ENCODE results near the gene EIF3CL. TPM values are rescaled to one million over a fixed set of nuclear protein-coding genes. Genes with fewer than 3 reads are reported as not detected.
"Not testable (repeated sequence)": the region's sequence is repeated elsewhere in the genome, so short reads cannot be mapped to it uniquely, and the experiment has no call there.

Gene EIF3CL
- total RNA-seq, 2 donors from 2014 or later, result 60.6 to 107 TPM

- not testable (repeated sequence) for H3K27ac Mint-ChIP-seq; H3K9me3 Mint-ChIP-seq; H3K4me3 Mint-ChIP-seq; H3K36me3 Mint-ChIP-seq (ENCODE audit: insufficient read depth in 2 of 2); H3K4me1 Mint-ChIP-seq (ENCODE audit: low read depth); H3K27me3 Mint-ChIP-seq (ENCODE audit: low read depth); DNase-seq
- ATAC-seq (replicated peaks in 1 of 2), result peak; percentile 23 to 51
These were observed 72.7 kb downstream of the EIF3CL start for GRCh38 chr16:28330981-28331380.

DNA sequence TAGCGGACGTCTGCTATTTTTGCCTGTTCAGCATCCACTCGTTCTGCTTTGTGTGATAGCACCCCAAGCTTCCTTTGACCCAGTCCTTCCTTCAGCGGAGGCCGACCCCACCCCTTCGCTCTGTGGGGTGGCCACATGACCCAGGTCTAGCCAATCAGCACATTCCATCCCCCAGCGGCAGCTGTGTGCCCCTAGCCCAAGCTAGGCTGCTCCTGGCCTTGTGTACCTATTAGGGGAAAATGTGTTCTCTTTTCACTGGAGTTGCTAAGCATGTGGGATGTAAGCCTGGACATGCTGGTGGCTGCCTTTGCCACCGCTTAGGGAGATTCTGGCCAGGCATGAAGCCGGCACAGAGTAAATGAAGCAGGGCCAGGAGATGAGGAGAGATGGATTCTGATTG is 73.4 kb downstream of the EIF3CL start:
- H3K27ac Mint-ChIP-seq; H3K4me3 Mint-ChIP-seq; H3K36me3 Mint-ChIP-seq (ENCODE audit: insufficient read depth in 2 of 2); H3K27me3 Mint-ChIP-seq (ENCODE audit: low read depth); DNase-seq; H3K9me3 Mint-ChIP-seq; H3K4me1 Mint-ChIP-seq (ENCODE audit: low read depth): not testable (repeated sequence)
- ATAC-seq (replicated peaks in 1 of 2), result peak; percentile 67 to 72

Other genes with a start within 250 kb of the EIF3CL start
- 100 to 1,000 TPM; 276 to 279 TPM for gene XPO6, start 191.9 kb downstream of the EIF3CL start, total RNA-seq
- gene SBK1, start 111.3 kb downstream of the EIF3CL start, total RNA-seq, result 1 to 10 TPM; 6.2 to 7.0 TPM
- 1 to 10 TPM; 2.9 to 3.9 TPM for gene NPIPB6, start 40.3 kb downstream of the EIF3CL start, total RNA-seq
- under 1 TPM in 1 of 2 donors, not detected in 1; 0.48 TPM for gene NPIPB7, start 68.5 kb upstream of the EIF3CL start, total RNA-seq
- 10 to 100 TPM; 22.4 to 30.1 TPM for gene CLN3, start 88.2 kb upstream of the EIF3CL start, total RNA-seq
- 1 to 10 TPM; 2.7 to 3.2 TPM for gene APOBR, start 90.8 kb upstream of the EIF3CL start, total RNA-seq
- gene IL27, start 103.0 kb upstream of the EIF3CL start, total RNA-seq, result not detected
- not detected for gene NUPR1, start 135.1 kb upstream of the EIF3CL start, total RNA-seq
- 10 to 100 TPM; 42.4 to 60.0 TPM for gene SGF29, start 150.1 kb upstream of the EIF3CL start, total RNA-seq
- gene SULT1A2, start 193.2 kb upstream of the EIF3CL start, total RNA-seq, result 1 to 10 TPM in 1 of 2 donors, under 1 TPM in 1; 0.25 to 1.2 TPM
- gene SULT1A1, start 206.2 kb upstream of the EIF3CL start, total RNA-seq, result 10 to 100 TPM; 12.7 to 18.6 TPM
- gene NPIPB8, start 234.2 kb upstream of the EIF3CL start, total RNA-seq, result 1 to 10 TPM in 1 of 2 donors, not detected in 1; 2.7 TPM

Data from activated T-cell treated with anti-CD3 and anti-CD28 coated beads, Interleukin-2, amount 50 U/mL, for 72 hours (primary cell).